Adrenal gland (tissue), 12 donors: Measurements from ENCODE around the gene TOMM20. TPM values are rescaled to one million over a fixed set of nuclear protein-coding genes. Genes with fewer than 3 reads are reported as not detected.

Source experiments
- DNase-seq, 7 donors: peaks; one replicate each; pipeline ENCODE4 v3.0.0-alpha.2; 2019 to 2020
- H3K27ac ChIP-seq, 5 donors: fragments of 200-600 bp; sonication (generic) in 4 of 5; 1 replicate in 3 of 5; 2 replicates in 2 of 5; pipeline versions ENCODE4 v1.5.1 to v1.8.0; 2016 to 2020; ENCODE audit warnings: mild to moderate bottlenecking in 1 of 5
- H3K27me3 ChIP-seq: fragments of 200-600 bp; 2 replicates; pipeline ENCODE4 v1.8.0; 2021
- H3K36me3 ChIP-seq, 2 donors: fragments of 200-600 bp; replicated peaks in 1 of 2; 1 replicate in 1 of 2; 2 replicates in 1 of 2; pipeline versions ENCODE4 v1.5.1 to v1.8.0; 2018 to 2022
- H3K4me1 ChIP-seq, 2 donors: fragments of 200-600 bp; replicated peaks in 1 of 2; 1 replicate in 1 of 2; 2 replicates in 1 of 2; pipeline versions ENCODE4 v1.5.1 to v1.8.0; 2018 to 2021
- H3K4me3 ChIP-seq, 4 donors: fragments of 200-600 bp; sonication (generic) in 3 of 4; one replicate each; pipeline ENCODE4 v1.5.1; 2016 to 2018
- H3K9me3 ChIP-seq, 3 donors: fragments of 200-600 bp; sonication (generic) in 1 of 3; replicated peaks in 1 of 3; 1 replicate in 2 of 3; 2 replicates in 1 of 3; pipeline versions ENCODE4 v1.5.1 to v1.8.0; 2016 to 2021
- CTCF ChIP-seq, 6 experiments: fragments of 450-650 bp in 4 of 6; fragments of 200-600 bp in 2 of 6; sonication (generic) in 1 of 6; IDR thresholded peaks; 1 replicate in 5 of 6; 2 replicates in 1 of 6; pipeline versions ENCODE4 v1.5.1 to v1.8.0; 2016 to 2021; ENCODE audit warnings: antibody characterized with exemption in 6 of 6, mild to moderate bottlenecking in 2 of 6, moderate library complexity in 1 of 6
- POLR2A ChIP-seq, 2 donors: fragments of 450-650 bp; IDR thresholded peaks; one replicate each; pipeline ENCODE4 v1.6.1; 2017; ENCODE audit warnings: antibody characterized with exemption in 2 of 2, mild to moderate bottlenecking in 2 of 2, moderate library complexity in 1 of 2
- WGBS, 4 donors: extraction: QIAGEN DNeasy Blood & Tissue Kit in 2 of 4; methylation state at CpG; one replicate each; pipeline versions ENCODE4 v1.1.5 to v1.1.7; 2013 to 2017; 5-methylcytosine and 5-hydroxymethylcytosine counted together
- intact Hi-C, 2 donors: fragments of 100-400 bp; cut with DNase I; formaldehyde crosslinking; loops; one replicate each; pipeline versions ENCODE4 v1.14.1 to v1.15.0; 2022 to 2023
- polyA plus RNA-seq, 3 donors: library from polyadenylated mRNA; stranded (reverse); fragments of 200-250 nt in 2 of 3; fragments of 350-450 nt in 1 of 3; fragmentation: Illumina TruSeq in 1 of 3; extraction: RNeasy Lipid Tissue Mini Kit (QIAGEN cat#74804) in 1 of 3; gene quantifications; one replicate each; pipeline ENCODE4 v1.2.3, GENCODE V29; 2013 to 2014
- total RNA-seq, 9 donors: library from RNA; depleted of rRNA in 4 of 9; stranded (reverse); fragments of >200 nt in 4 of 9; fragments of 120-200 nt in 1 of 9; fragmentation: NEBNext Ultra II Directional in 1 of 9; extraction: Animal tissue kit (Norgen Biotek cat#: 25700) in 1 of 9; gene quantifications; one replicate each; pipeline versions ENCODE4 v1.1.0 to v1.2.4, GENCODE V29; 2013 to 2023
- donor health status: healthy with polysubstance abuse.
- donor health status: Bipolar disorder and iron deficiency.
- donor health status: DM: yes; HTN: yes; CAD: no.
- donor health status: DM: no; HTN: no; CAD: no.
- donor health status: DM: no; HTN: no; CAD: no.
- donor health status: DM: yes; HTN: yes; CAD: no.

TOMM20 gene
- total and polyA plus RNA-seq, 12 donors: 61.7 to 144 (median 106) TPM

GRCh38 chr1:235124665-235125064 is 4.0 kb downstream of the TOMM20 start:
- Histone ChIP-seq H3K27ac (no peak overlapping the region), H3K4me1 (peaks cover 9 to 41% of the 10 kb centered on the region in 2 donors), H3K36me3 (peaks cover 0 to 19% of the 10 kb centered on the region in 2 donors), H3K4me3 (no peak overlapping the region), H3K9me3 (no peaks in the 10 kb centered on the region), H3K27me3 (no peaks in the 10 kb centered on the region)
- intact Hi-C loops: no loop called here
- no peak for DNase-seq
- WGBS, 4 donors: 59 to 71% (median 65%) methylated on average over 1 of the region's 1 CpG
- TF ChIP-seq POLR2A (IDR thresholded peaks at IDR 0.05): no peak
- TF ChIP-seq CTCF (IDR thresholded peaks at IDR 0.05): no peak

- intact Hi-C loops: no loop called here
- Histone ChIP-seq H3K36me3 (peaks cover 0 to 25% of the 10 kb centered on the region in 2 donors), H3K27me3 (no peaks in the 10 kb centered on the region), H3K27ac (no peak overlapping the region), H3K4me1 (peaks cover 9 to 38% of the 10 kb centered on the region in 2 donors), H3K9me3 (no peaks in the 10 kb centered on the region), H3K4me3 (no peak overlapping the region)
- 94 to 97% (median 95%) methylated on average over 9 of the region's 9 CpGs for WGBS, 4 donors
- TF ChIP-seq POLR2A (IDR thresholded peaks at IDR 0.05) (no peak), CTCF (IDR thresholded peaks at IDR 0.05) (no peak)
- no peak for DNase-seq
Observed at GRCh38 chr1:235124111-235124510, 4.5 kb downstream of the TOMM20 start.

GRCh38 chr1:235122348-235122747 is 6.3 kb downstream of the TOMM20 start:
- Histone ChIP-seq H3K27ac (no peak overlapping the region), H3K4me3 (no peak overlapping the region), H3K36me3 (peaks cover 0 to 42% of the 10 kb centered on the region in 2 donors), H3K4me1 (peaks cover 9 to 35% of the 10 kb centered on the region in 2 donors), H3K9me3 (no peaks in the 10 kb centered on the region), H3K27me3 (no peaks in the 10 kb centered on the region)
- no peak for DNase-seq
- intact Hi-C loops: no loop called here
- TF ChIP-seq POLR2A (IDR thresholded peaks at IDR 0.05) (no peak), CTCF (IDR thresholded peaks at IDR 0.05) (no peak)
- WGBS, 4 donors: 65 to 91% (median 74%) methylated on average over 1 of the region's 1 CpG

- WGBS, 4 donors: 91 to 94% (median 92%) methylated on average over 7 of the region's 7 CpGs
- Histone ChIP-seq H3K9me3 (no peaks in the 10 kb centered on the region), H3K27ac (no peak overlapping the region), H3K4me3 (no peak overlapping the region), H3K4me1 (peaks cover 0 to 4% of the 10 kb centered on the region in 2 donors), H3K36me3 (peaks cover 0 to 80% of the 10 kb centered on the region in 2 donors), H3K27me3 (no peaks in the 10 kb centered on the region)
- no peak for DNase-seq
- TF ChIP-seq POLR2A (IDR thresholded peaks at IDR 0.05): no peak
- no peak for TF ChIP-seq CTCF (IDR thresholded peaks at IDR 0.05)
- intact Hi-C loops: no loop called here
Observed at GRCh38 chr1:235113183-235113917, 15.3 kb downstream of the TOMM20 start.
